Purkinje cell (primary cell): ENCODE data around the gene IKZF1. TPM values are rescaled to one million over a fixed set of nuclear protein-coding genes. Genes with fewer than 3 reads are reported as not detected.

Experiments
- polyA plus RNA-seq: library from polyadenylated mRNA; unstranded; fragments of >200 nt; fragmentation: Nextera tagmentation; gene quantifications from 2 replicates; pipeline ENCODE4 v1.2.1, GENCODE V29; 2014

IKZF1 gene
- not detected in 2 replicates for polyA plus RNA-seq

GRCh38 chr7:50304129-50304910, at the start of gene IKZF1:
Gene IKZF1 (plus strand): TSS chr7:50304716. CDS start chr7:50319062, 14,346 bp downstream.

DNA sequence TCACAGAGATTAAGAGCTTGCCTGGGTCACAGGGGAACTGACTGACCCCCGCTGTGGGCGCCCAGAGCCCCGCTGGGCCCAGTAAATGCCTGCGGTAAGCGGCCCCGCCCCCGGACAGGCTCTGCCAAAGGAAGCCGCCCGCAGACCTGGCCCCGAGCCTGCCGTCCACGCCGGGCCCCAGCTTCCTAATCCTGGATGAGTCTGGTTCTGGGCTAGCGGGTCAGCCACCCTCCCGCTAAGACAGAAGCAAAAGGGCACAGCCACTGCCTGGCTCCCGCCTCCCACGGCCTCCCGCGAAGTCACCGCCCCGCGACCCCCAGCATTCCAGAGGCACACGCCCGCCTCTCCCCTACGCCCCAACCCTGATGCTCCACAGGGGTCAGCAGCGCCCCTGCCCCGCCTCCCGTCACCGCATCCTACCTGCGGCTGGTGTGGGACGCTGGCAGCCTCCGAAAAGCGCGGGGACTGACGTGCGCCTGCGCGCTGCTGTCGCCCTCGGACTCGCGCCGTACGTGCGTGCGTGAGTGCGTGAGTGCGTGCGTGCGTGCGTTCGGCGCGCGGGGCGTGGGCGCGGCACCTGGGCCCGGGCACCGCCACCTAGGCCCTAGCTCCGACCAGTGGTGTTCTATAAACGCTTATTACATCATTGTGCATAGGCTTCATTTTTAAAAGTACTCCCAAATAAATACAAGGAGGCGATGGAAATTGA, 145.5 kb downstream of the IKZF1 start, which contains the start of gene FIGNL1:
Gene FIGNL1, minus strand, starts transcription at position 470 of the 709 bp plus-strand sequence. CDS start 3,063 bp downstream, outside the sequence.

Other genes starting within 250 kb of the IKZF1 start
- gene ZPBP, start 211.5 kb upstream of the IKZF1 start, polyA plus RNA-seq, result not detected in 2 replicates
- 11.3 and 12.1 TPM in 2 replicates for gene FIGNL1, start 145.6 kb downstream of the IKZF1 start, polyA plus RNA-seq